Small intestine (tissue), 7 donors: ENCODE results near the gene ZNF354B. TPM values are rescaled to one million over a fixed set of nuclear protein-coding genes. Genes with fewer than 3 reads are reported as not detected.
"Not testable (repeated sequence)": the region's sequence is repeated elsewhere in the genome, so short reads cannot be mapped to it uniquely, and the experiment has no call there.

Source experiments
- DNase-seq, 2 donors: peaks; one replicate each; pipeline versions ENCODE4 v3.0.0 to v3.0.0-alpha.2; 2013
- FAIRE-seq: peaks from 2 replicates; lab custom pipeline; 2012; peaks lifted over from hg19 to GRCh38; lab: Jason Lieb, UNC
- H3K27ac ChIP-seq, 3 donors: one replicate each; pipeline ENCODE4 v1.5.1; 2013; ENCODE audit warnings: low read length in 2 of 3, mild to moderate bottlenecking in 2 of 3, control low read depth in 1 of 3, inconsistent platforms in 1 of 3, low read depth in 1 of 3, moderate library complexity in 1 of 3
- H3K27me3 ChIP-seq, 3 donors: one replicate each; pipeline ENCODE4 v1.6.1; 2013; ENCODE audit warnings: low read length in 3 of 3, inconsistent platforms in 1 of 3; ENCODE audit not compliant: control insufficient read depth in 3 of 3, insufficient read depth in 3 of 3
- H3K36me3 ChIP-seq, 3 donors: one replicate each; pipeline ENCODE4 v1.6.1; 2013; ENCODE audit warnings: low read length in 3 of 3, inconsistent platforms in 1 of 3, low read depth in 1 of 3, mild to moderate bottlenecking in 1 of 3, moderate library complexity in 1 of 3; ENCODE audit not compliant: control insufficient read depth in 3 of 3, insufficient read depth in 2 of 3
- H3K4me1 ChIP-seq, 3 donors: one replicate each; pipeline ENCODE4 v1.6.1; 2013; ENCODE audit warnings: low read length in 2 of 3, inconsistent platforms in 1 of 3, low read depth in 1 of 3, mild to moderate bottlenecking in 1 of 3, moderate library complexity in 1 of 3; ENCODE audit not compliant: control insufficient read depth in 3 of 3, insufficient read depth in 2 of 3
- H3K4me3 ChIP-seq, 3 donors: one replicate each; pipeline ENCODE4 v1.5.1; 2013; ENCODE audit warnings: low read length in 3 of 3, control low read depth in 1 of 3, inconsistent platforms in 1 of 3, low read depth in 1 of 3, mild to moderate bottlenecking in 1 of 3, moderate library complexity in 1 of 3
- H3K9me3 ChIP-seq, 2 donors: one replicate each; pipeline ENCODE4 v1.6.1; 2013; ENCODE audit warnings: low read depth in 1 of 2, low read length in 1 of 2; ENCODE audit not compliant: control insufficient read depth in 2 of 2, insufficient read depth in 1 of 2
- WGBS, 3 donors: extraction: QIAGEN DNeasy Blood & Tissue Kit; methylation state at CpG; one replicate each; pipeline ENCODE4 v1.1.7; 2013; 5-methylcytosine and 5-hydroxymethylcytosine counted together
- polyA plus RNA-seq, 4 donors: library from polyadenylated mRNA; stranded (reverse) in 3 of 4; unstranded in 1 of 4; fragments of 200-250 nt in 3 of 4; fragments of 120-200 nt in 1 of 4; gene quantifications; one replicate each; pipeline versions ENCODE4 v1.2.1 to v1.2.3, GENCODE V29; 2013
- donor health status: healthy with polysubstance abuse.
- donor health status: control.
- donor health status: control.
- donor health status: Bipolar disorder and iron deficiency.
- donor health status: healthy.

ZNF354B gene
- polyA plus RNA-seq, 4 donors = 4.4 to 27.8 (median 6.3) TPM

- WGBS, 3 donors = 78 to 92% (median 87%) methylated on average over 10 of the region's 10 CpGs
- H3K4me1 ChIP-seq = no peaks in the 10 kb centered on the region
- FAIRE-seq (no peak), DNase-seq (no peak)
- no peaks in the 10 kb centered on the region for H3K27me3 ChIP-seq
- H3K9me3 ChIP-seq = no peaks in the 10 kb centered on the region
- H3K36me3 ChIP-seq = no peaks in the 10 kb centered on the region
- H3K27ac ChIP-seq = no peak overlapping the region
- H3K4me3 ChIP-seq = no peak overlapping the region
Observed at GRCh38 chr5:178831049-178831448, 28.7 kb upstream of the ZNF354B start.

DNA sequence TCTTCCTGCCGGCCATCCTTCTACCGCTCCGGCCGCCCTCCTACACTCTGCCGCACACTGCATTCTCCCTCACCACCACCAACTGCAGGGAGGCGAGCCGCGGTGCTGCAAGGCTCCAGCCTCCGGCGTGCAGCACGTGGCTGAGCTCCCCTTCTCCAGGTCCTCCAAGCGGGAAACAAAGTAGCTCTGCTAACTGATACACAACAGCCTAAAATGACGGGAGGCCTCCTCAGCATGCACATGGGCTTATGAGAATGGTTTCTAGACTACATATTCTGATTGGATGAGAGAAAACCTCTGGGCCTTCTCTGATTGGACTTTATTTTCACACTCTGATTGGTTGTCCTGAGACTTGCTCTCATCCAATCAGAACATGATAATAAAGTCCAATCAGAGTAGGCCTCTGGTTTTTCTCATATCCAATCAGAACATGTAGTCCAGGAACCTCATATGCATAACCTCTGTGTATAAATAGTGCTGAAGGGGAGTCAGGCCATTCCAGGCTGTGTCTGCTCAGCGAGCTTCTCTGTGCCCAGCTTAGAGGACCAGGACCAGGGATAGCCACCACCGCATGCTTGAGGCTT is 27.0 kb upstream of the ZNF354B start:
- Histone ChIP-seq H3K36me3 (no peaks in the 10 kb centered on the region), H3K27ac (no peak overlapping the region), H3K27me3 (no peaks in the 10 kb centered on the region), H3K4me1 (no peaks in the 10 kb centered on the region), H3K4me3 (no peak overlapping the region), H3K9me3 (no peaks in the 10 kb centered on the region)
- 65 to 95% (median 92%) methylated on average over 15 of the region's 15 CpGs for WGBS, 3 donors
- no peak for DNase-seq
- no peak for FAIRE-seq

DNA sequence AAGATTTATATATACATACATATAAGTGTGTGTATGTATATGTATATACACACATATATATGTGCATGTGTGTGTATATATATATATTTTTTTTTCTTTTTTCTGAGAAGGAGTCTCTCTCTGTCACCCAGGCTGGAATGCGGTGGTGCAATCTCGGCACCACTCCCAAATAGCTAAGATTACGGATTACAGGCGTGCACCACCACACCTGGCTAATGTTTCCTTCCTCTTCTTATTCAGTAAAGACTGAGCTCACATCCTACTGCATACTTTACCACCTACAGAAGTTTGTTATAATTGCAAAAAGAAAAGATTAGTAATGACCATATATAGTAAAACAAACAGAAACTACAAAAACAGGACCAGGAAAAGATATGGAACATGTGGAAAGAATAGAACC is 23.1 kb upstream of the ZNF354B start:
- no peak overlapping the region for H3K27ac ChIP-seq
- FAIRE-seq (no peak), DNase-seq (no peak)
- H3K4me1 ChIP-seq = no peaks in the 10 kb centered on the region
- WGBS, 3 donors = 45 to 71% (median 64%) methylated on average over 4 of the region's 4 CpGs
- H3K4me3 ChIP-seq = no peak overlapping the region
- no peaks in the 10 kb centered on the region for H3K36me3 ChIP-seq
- H3K9me3 ChIP-seq = no peaks in the 10 kb centered on the region
- no peaks in the 10 kb centered on the region for H3K27me3 ChIP-seq

GRCh38 chr5:178838695-178839318 is 20.9 kb upstream of the ZNF354B start:
- H3K27me3 ChIP-seq, H3K4me3 ChIP-seq, DNase-seq, H3K36me3 ChIP-seq, H3K9me3 ChIP-seq, FAIRE-seq, H3K4me1 ChIP-seq, H3K27ac ChIP-seq: not testable (repeated sequence)
- 37 to 57% (median 43%) methylated on average over 26 to 28 of the region's 28 CpGs for WGBS, 3 donors

GRCh38 chr5:178839319-178839704 is 20.4 kb upstream of the ZNF354B start:
- 11 to 49% (median 12%) methylated on average over 6 of the region's 6 CpGs for WGBS, 3 donors
- H3K4me1 ChIP-seq = no peaks in the 10 kb centered on the region
- no peak overlapping the region for H3K27ac ChIP-seq
- no peaks in the 10 kb centered on the region for H3K36me3 ChIP-seq
- H3K9me3 ChIP-seq = no peaks in the 10 kb centered on the region
- no peak overlapping the region for H3K4me3 ChIP-seq
- H3K27me3 ChIP-seq = no peaks in the 10 kb centered on the region
- FAIRE-seq = no peak
- DNase-seq = peak; percentile 54 to 64

GRCh38 chr5:178840399-178840798 is 19.4 kb upstream of the ZNF354B start:
- H3K27me3 ChIP-seq, H3K9me3 ChIP-seq, DNase-seq, H3K4me3 ChIP-seq, H3K4me1 ChIP-seq, FAIRE-seq, H3K36me3 ChIP-seq, H3K27ac ChIP-seq: not testable (repeated sequence)
- 61 to 80% (median 68%) methylated on average over 8 to 11 of the region's 11 CpGs for WGBS, 3 donors

DNA sequence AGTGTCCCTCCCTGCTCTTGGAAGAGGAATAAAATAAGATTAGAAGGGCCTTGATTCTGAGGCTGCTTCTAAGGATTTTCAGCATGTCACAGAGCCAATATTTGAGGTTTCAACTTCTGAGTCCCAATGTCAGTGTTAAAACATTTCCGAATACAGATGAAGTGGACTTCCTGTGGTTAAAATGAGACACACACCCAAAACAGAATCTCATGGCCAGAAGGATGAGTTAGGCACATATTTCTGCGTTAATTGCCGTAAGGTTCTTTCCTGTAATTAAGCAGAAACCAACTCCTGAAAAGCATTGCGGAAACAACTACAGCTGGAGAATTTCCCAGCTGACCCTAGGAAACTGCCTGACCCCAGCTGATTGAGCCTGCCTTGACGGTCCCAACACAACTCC is 10.4 kb upstream of the ZNF354B start:
- Histone ChIP-seq H3K9me3 (no peaks in the 10 kb centered on the region), H3K27ac (no peak overlapping the region), H3K4me3 (no peak overlapping the region), H3K27me3 (no peaks in the 10 kb centered on the region), H3K4me1 (no peaks in the 10 kb centered on the region), H3K36me3 (no peaks in the 10 kb centered on the region)
- FAIRE-seq (no peak), DNase-seq (no peak)
- WGBS, 3 donors = 74 to 90% (median 84%) methylated on average over 5 of the region's 5 CpGs

DNA sequence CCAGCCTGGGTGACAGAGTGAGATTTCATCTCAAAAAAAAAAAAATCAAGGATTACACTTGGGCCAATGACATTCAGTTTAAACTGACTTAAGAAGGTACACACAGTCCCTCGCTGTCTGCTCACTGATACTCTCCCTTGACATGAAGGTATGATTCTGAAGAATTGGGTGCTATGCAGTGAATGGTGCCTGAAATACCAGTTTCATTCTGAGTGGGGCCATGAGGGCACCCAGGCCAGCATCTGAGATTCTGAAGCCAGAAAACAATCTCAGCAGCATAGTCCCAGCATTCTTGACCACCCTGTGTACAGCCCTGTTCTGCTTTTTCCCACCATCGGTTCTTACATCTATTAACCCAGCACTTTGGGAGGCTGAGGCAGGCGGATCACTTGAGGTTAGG is 7.8 kb upstream of the ZNF354B start:
- FAIRE-seq (no peak), DNase-seq (no peak)
- H3K9me3 ChIP-seq = no peaks in the 10 kb centered on the region
- H3K4me1 ChIP-seq = no peaks in the 10 kb centered on the region
- no peaks in the 10 kb centered on the region for H3K36me3 ChIP-seq
- WGBS, 3 donors = 85 to 92% (median 90%) methylated on average over 3 of the region's 3 CpGs
- no peak overlapping the region for H3K4me3 ChIP-seq
- H3K27me3 ChIP-seq = no peaks in the 10 kb centered on the region
- H3K27ac ChIP-seq = no peak overlapping the region

GRCh38 chr5:178854284-178854683 is 5.5 kb upstream of the ZNF354B start:
- Histone ChIP-seq H3K4me1 (no peaks in the 10 kb centered on the region), H3K36me3 (no peaks in the 10 kb centered on the region), H3K9me3 (no peaks in the 10 kb centered on the region), H3K27ac (no peak overlapping the region), H3K27me3 (no peaks in the 10 kb centered on the region), H3K4me3 (no peak overlapping the region)
- no peak for FAIRE-seq
- WGBS, 3 donors = 47 to 53% (median 48%) methylated on average over 5 of the region's 5 CpGs
- no peak for DNase-seq
